Stimulated activated effector memory CD8-positive, alpha-beta T cell treated with anti-CD3 and anti-CD28 coated beads, Interleukin-12 subunit alpha, Interleukin-12 subunit beta, amount 100 ng/mL, for 72 hours (primary cell): ENCODE results near the gene DOCK4.
A peak's percentile ranks its signal among the peaks of the same experiment; 100 is the strongest.

Experiments
- ATAC-seq: fragments of 150-1000 bp; cut with Tn5 transposase; 2 replicates; pipeline ENCODE4 v1.10.0; 2021
- DNase-seq, 2 donors: peaks; one replicate each; pipeline ENCODE4 v3.0.0; 2021 to 2022; ENCODE audit warnings: low spot score in 2 of 2
- H3K27ac Mint-ChIP-seq: one replicate; pipeline ENCODE4 v1.8.0; 2022; ENCODE audit warnings: mild to moderate bottlenecking, mixed read lengths
- H3K36me3 Mint-ChIP-seq: one replicate; pipeline ENCODE4 v1.8.0; 2022; ENCODE audit warnings: mild to moderate bottlenecking, mixed read lengths
- H3K4me1 Mint-ChIP-seq: one replicate; pipeline ENCODE4 v1.8.0; 2022; ENCODE audit warnings: mixed read lengths
- H3K4me3 Mint-ChIP-seq: one replicate; pipeline ENCODE4 v1.8.0; 2022; ENCODE audit warnings: mild to moderate bottlenecking, mixed read lengths
- H3K9me3 Mint-ChIP-seq: one replicate; pipeline ENCODE4 v1.8.0; 2022; ENCODE audit warnings: mixed read lengths

Gene DOCK4

GRCh38 chr7:111985798-111986197, 220.4 kb downstream of the DOCK4 start:
- Mint-ChIP-seq H3K9me3 (peaks cover 2% of the 10 kb centered on the region), H3K27ac (no peak overlapping the region), H3K36me3 (no peaks in the 10 kb centered on the region), H3K4me1 (no peaks in the 10 kb centered on the region), H3K4me3 (no peak overlapping the region)
- DNase-seq (no peak), ATAC-seq (no peak)

- ATAC-seq (no peak), DNase-seq (no peak)
- H3K27ac Mint-ChIP-seq: no peak overlapping the region
- H3K4me3 Mint-ChIP-seq: no peak overlapping the region
- no peaks in the 10 kb centered on the region for H3K36me3 Mint-ChIP-seq
- H3K4me1 Mint-ChIP-seq: no peaks in the 10 kb centered on the region
- peaks cover 2% of the 10 kb centered on the region for H3K9me3 Mint-ChIP-seq
Observed at GRCh38 chr7:111982804-111983203, 223.4 kb downstream of the DOCK4 start.

- ATAC-seq: no peak
Observed at GRCh38 chr7:111982133-111982532, 224.1 kb downstream of the DOCK4 start.

GRCh38 chr7:111980725-111981124, 225.5 kb downstream of the DOCK4 start:
- ATAC-seq (no peak), DNase-seq (no peak)
- H3K27ac Mint-ChIP-seq: no peak overlapping the region
- H3K9me3 Mint-ChIP-seq: no peaks in the 10 kb centered on the region
- H3K4me3 Mint-ChIP-seq: no peak overlapping the region
- no peaks in the 10 kb centered on the region for H3K36me3 Mint-ChIP-seq
- no peaks in the 10 kb centered on the region for H3K4me1 Mint-ChIP-seq

More at GRCh38 chr7:111982133-111982532, 224.1 kb downstream of the DOCK4 start:
- H3K27ac Mint-ChIP-seq: no peak overlapping the region
- H3K4me1 Mint-ChIP-seq: no peaks in the 10 kb centered on the region
- DNase-seq: no peak
- H3K36me3 Mint-ChIP-seq: no peaks in the 10 kb centered on the region
- peaks cover under 1% of the 10 kb centered on the region for H3K9me3 Mint-ChIP-seq
- no peak overlapping the region for H3K4me3 Mint-ChIP-seq

- no peak for ATAC-seq
- peaks cover 3% of the 10 kb centered on the region for H3K9me3 Mint-ChIP-seq
- H3K4me3 Mint-ChIP-seq: no peak overlapping the region
- no peaks in the 10 kb centered on the region for H3K4me1 Mint-ChIP-seq
- DNase-seq: no peak
- H3K36me3 Mint-ChIP-seq: no peaks in the 10 kb centered on the region
- no peak overlapping the region for H3K27ac Mint-ChIP-seq
Observed at GRCh38 chr7:111975346-111975745, 230.9 kb downstream of the DOCK4 start.

GRCh38 chr7:111960984-111961383, 245.2 kb downstream of the DOCK4 start:
- DNase-seq: no peak
- H3K9me3 Mint-ChIP-seq: peaks cover 3% of the 10 kb centered on the region
- no peak overlapping the region for H3K27ac Mint-ChIP-seq
- H3K4me3 Mint-ChIP-seq: no peak overlapping the region
- H3K4me1 Mint-ChIP-seq: no peaks in the 10 kb centered on the region
- ATAC-seq: no peak
- no peaks in the 10 kb centered on the region for H3K36me3 Mint-ChIP-seq

GRCh38 chr7:111958896-111959295, 247.3 kb downstream of the DOCK4 start:
- DNase-seq: no peak

GRCh38 chr7:111958431-111958830, 247.8 kb downstream of the DOCK4 start:
- DNase-seq: no peak
- Mint-ChIP-seq H3K9me3 (peaks cover 3% of the 10 kb centered on the region), H3K4me1 (no peaks in the 10 kb centered on the region), H3K36me3 (no peaks in the 10 kb centered on the region), H3K27ac (no peak overlapping the region), H3K4me3 (no peak overlapping the region)
- no peak for ATAC-seq

More at GRCh38 chr7:111958896-111959295, 247.3 kb downstream of the DOCK4 start:
- Mint-ChIP-seq H3K36me3 (no peaks in the 10 kb centered on the region), H3K4me1 (no peaks in the 10 kb centered on the region), H3K4me3 (no peak overlapping the region), H3K9me3 (peaks cover 3% of the 10 kb centered on the region), H3K27ac (no peak overlapping the region)
- no peak for ATAC-seq

- DNase-seq: no peak
- H3K4me1 Mint-ChIP-seq: no peaks in the 10 kb centered on the region
- no peak overlapping the region for H3K4me3 Mint-ChIP-seq
- no peak for ATAC-seq
- no peak overlapping the region for H3K27ac Mint-ChIP-seq
- no peaks in the 10 kb centered on the region for H3K36me3 Mint-ChIP-seq
- no peaks in the 10 kb centered on the region for H3K9me3 Mint-ChIP-seq
Observed at GRCh38 chr7:111955616-111956015, 250.6 kb downstream of the DOCK4 start.

- Mint-ChIP-seq H3K27ac (no peak overlapping the region), H3K9me3 (no peaks in the 10 kb centered on the region), H3K4me1 (no peaks in the 10 kb centered on the region), H3K36me3 (no peaks in the 10 kb centered on the region), H3K4me3 (no peak overlapping the region)
- no peak for DNase-seq
- no peak for ATAC-seq
Observed at GRCh38 chr7:111954474-111955381, 251.5 kb downstream of the DOCK4 start.

GRCh38 chr7:111954056-111954455, 252.1 kb downstream of the DOCK4 start:
- Mint-ChIP-seq H3K4me3 (no peak overlapping the region), H3K36me3 (no peaks in the 10 kb centered on the region), H3K27ac (no peak overlapping the region), H3K4me1 (no peaks in the 10 kb centered on the region), H3K9me3 (no peaks in the 10 kb centered on the region)
- no peak for DNase-seq
- no peak for ATAC-seq

GRCh38 chr7:111953611-111954010, 252.6 kb downstream of the DOCK4 start:
- ATAC-seq (peak; percentile 31), DNase-seq (no peak)
- Mint-ChIP-seq H3K9me3 (no peaks in the 10 kb centered on the region), H3K27ac (no peak overlapping the region), H3K4me1 (no peaks in the 10 kb centered on the region), H3K36me3 (no peaks in the 10 kb centered on the region), H3K4me3 (no peak overlapping the region)

GRCh38 chr7:111952783-111953182, 253.4 kb downstream of the DOCK4 start:
- Mint-ChIP-seq H3K4me3 (no peak overlapping the region), H3K27ac (no peak overlapping the region), H3K36me3 (no peaks in the 10 kb centered on the region), H3K4me1 (no peaks in the 10 kb centered on the region), H3K9me3 (no peaks in the 10 kb centered on the region)
- DNase-seq: no peak
- no peak for ATAC-seq

- Mint-ChIP-seq H3K4me1 (no peaks in the 10 kb centered on the region), H3K9me3 (no peaks in the 10 kb centered on the region), H3K27ac (no peak overlapping the region), H3K4me3 (no peak overlapping the region), H3K36me3 (no peaks in the 10 kb centered on the region)
- DNase-seq: no peak
- ATAC-seq: no peak
Observed at GRCh38 chr7:111951052-111951451, 255.1 kb downstream of the DOCK4 start.

GRCh38 chr7:111942450-111943081, 263.6 kb downstream of the DOCK4 start:
- ATAC-seq: no peak
- Mint-ChIP-seq H3K27ac (no peak overlapping the region), H3K9me3 (peaks cover 14% of the 10 kb centered on the region), H3K4me1 (no peaks in the 10 kb centered on the region), H3K4me3 (no peak overlapping the region), H3K36me3 (no peaks in the 10 kb centered on the region)
- no peak for DNase-seq

GRCh38 chr7:111937163-111937562, 269.0 kb downstream of the DOCK4 start:
- Mint-ChIP-seq H3K4me1 (no peaks in the 10 kb centered on the region), H3K9me3 (peaks cover 4% of the 10 kb centered on the region), H3K4me3 (no peak overlapping the region), H3K36me3 (no peaks in the 10 kb centered on the region), H3K27ac (no peak overlapping the region)
- DNase-seq (no peak), ATAC-seq (no peak)
